Mesothelial cell of epicardium (in vitro differentiated cells): Measurements from ENCODE around the gene CELF5. TPM values are rescaled to one million over a fixed set of nuclear protein-coding genes. Genes with fewer than 3 reads are reported as not detected.
"Not testable (repeated sequence)": the region's sequence is repeated elsewhere in the genome, so short reads cannot be mapped to it uniquely, and the experiment has no call there.

ENCODE experiments used
- DNase-seq, 2 experiments: peaks; one replicate each; pipeline ENCODE4 v3.0.0; 2021; ENCODE audit warnings: low spot score in 2 of 2; ENCODE audit not compliant: unreplicated experiment in 2 of 2
- H3K27ac Mint-ChIP-seq: 2 replicates; pipeline ENCODE4 v1.8.0; 2021; ENCODE audit warnings: mixed read lengths
- H3K27me3 Mint-ChIP-seq: 2 replicates; pipeline ENCODE4 v1.8.0; 2021; ENCODE audit warnings: low read depth, mixed read lengths
- H3K36me3 Mint-ChIP-seq: 2 replicates; pipeline ENCODE4 v1.8.0; 2021; ENCODE audit warnings: mixed read lengths
- H3K4me1 Mint-ChIP-seq: 2 replicates; pipeline ENCODE4 v1.8.0; 2021; ENCODE audit warnings: mixed read lengths
- H3K4me3 Mint-ChIP-seq: 2 replicates; pipeline ENCODE4 v1.8.0; 2021; ENCODE audit warnings: mild to moderate bottlenecking, moderate library complexity, mixed read lengths
- H3K9me3 Mint-ChIP-seq: 2 replicates; pipeline ENCODE4 v1.8.0; 2021; ENCODE audit warnings: mixed read lengths
- CTCF ChIP-seq: fragments of 200-600 bp; sonication (generic); IDR thresholded peaks from one replicate; pipeline ENCODE4 v1.5.0; 2021; ENCODE audit warnings: antibody characterized with exemption; ENCODE audit not compliant: unreplicated experiment
- total RNA-seq: library from RNA; stranded (reverse); gene quantifications from 3 replicates; pipeline ENCODE4 v1.2.1, GENCODE V29; 2021

The CELF5 gene
- total RNA-seq, 1 donor from 2014 or later = 2.4 TPM

GRCh38 chr19:3220576-3220975 lies 3.9 kb upstream of the CELF5 start:
- no peak overlapping the region for H3K4me3 Mint-ChIP-seq
- H3K27me3 Mint-ChIP-seq = peaks cover 25% of the 10 kb centered on the region
- TF ChIP-seq CTCF = no peak
- no peak overlapping the region for H3K27ac Mint-ChIP-seq
- H3K4me1 Mint-ChIP-seq = no peaks in the 10 kb centered on the region
- DNase-seq = no peak
- H3K9me3 Mint-ChIP-seq = no peaks in the 10 kb centered on the region
- no peaks in the 10 kb centered on the region for H3K36me3 Mint-ChIP-seq

GRCh38 chr19:3221576-3221975 lies 2.9 kb upstream of the CELF5 start:
- H3K27ac Mint-ChIP-seq, DNase-seq, H3K36me3 Mint-ChIP-seq, H3K4me3 Mint-ChIP-seq, H3K4me1 Mint-ChIP-seq, H3K9me3 Mint-ChIP-seq: not testable (repeated sequence)
- peaks cover 35% of the 10 kb centered on the region for H3K27me3 Mint-ChIP-seq

- Mint-ChIP-seq H3K4me1 (no peaks in the 10 kb centered on the region), H3K4me3 (no peak overlapping the region), H3K9me3 (no peaks in the 10 kb centered on the region), H3K27me3 (peaks cover 46% of the 10 kb centered on the region), H3K36me3 (no peaks in the 10 kb centered on the region), H3K27ac (no peak overlapping the region)
- DNase-seq = no peak
- TF ChIP-seq CTCF = no peak
These were observed 1.8 kb upstream of the CELF5 start for GRCh38 chr19:3222709-3223108.

GRCh38 chr19:3225169-3225485 lies 666 bp downstream of the CELF5 start:
- TF ChIP-seq CTCF = no peak
- H3K9me3 Mint-ChIP-seq = no peaks in the 10 kb centered on the region
- no peak for DNase-seq
- H3K27me3 Mint-ChIP-seq = peaks cover 46% of the 10 kb centered on the region
- no peak overlapping the region for H3K27ac Mint-ChIP-seq
- no peaks in the 10 kb centered on the region for H3K4me1 Mint-ChIP-seq
- H3K36me3 Mint-ChIP-seq = no peaks in the 10 kb centered on the region
- no peak overlapping the region for H3K4me3 Mint-ChIP-seq

GRCh38 chr19:3225677-3226093 lies 1.2 kb downstream of the CELF5 start:
- Mint-ChIP-seq H3K4me3 (no peak overlapping the region), H3K36me3 (no peaks in the 10 kb centered on the region), H3K27me3 (peaks cover 46% of the 10 kb centered on the region), H3K9me3 (no peaks in the 10 kb centered on the region), H3K27ac (no peak overlapping the region), H3K4me1 (no peaks in the 10 kb centered on the region)
- no peak for TF ChIP-seq CTCF
- DNase-seq = no peak

- no peak for TF ChIP-seq CTCF
- Mint-ChIP-seq H3K27me3 (peaks cover 47% of the 10 kb centered on the region), H3K4me3 (no peak overlapping the region), H3K36me3 (no peaks in the 10 kb centered on the region), H3K4me1 (no peaks in the 10 kb centered on the region), H3K9me3 (no peaks in the 10 kb centered on the region), H3K27ac (no peak overlapping the region)
- no peak for DNase-seq
These were observed 2.7 kb downstream of the CELF5 start for GRCh38 chr19:3227054-3227626.
